Retina (tissue), 1 donor: Measurements from ENCODE around the gene PTCHD1.

Source experiments
- DNase-seq: peaks from one replicate; pipeline ENCODE4 v3.0.0-alpha.2; 2016

PTCHD1 gene

DNA sequence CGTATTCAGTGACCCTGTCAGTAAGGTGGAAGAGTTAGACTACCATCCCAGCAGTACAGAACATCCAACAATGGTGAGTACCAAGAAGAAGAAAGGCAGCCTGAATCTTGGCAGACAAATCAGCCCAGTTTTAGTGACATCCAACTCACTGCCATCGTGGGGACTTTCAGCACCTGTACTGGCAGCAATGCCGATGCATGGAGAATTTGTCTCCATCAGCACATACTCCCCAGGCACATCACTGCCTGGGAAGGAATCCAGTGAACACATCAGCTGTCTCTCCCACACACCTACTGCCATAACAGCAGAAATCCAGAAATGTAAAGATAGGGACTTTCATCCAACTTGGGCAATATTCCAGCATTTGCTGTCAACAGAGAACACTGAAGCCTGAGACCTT is 29.8 kb downstream of the PTCHD1 start:
- no peak for DNase-seq

DNA sequence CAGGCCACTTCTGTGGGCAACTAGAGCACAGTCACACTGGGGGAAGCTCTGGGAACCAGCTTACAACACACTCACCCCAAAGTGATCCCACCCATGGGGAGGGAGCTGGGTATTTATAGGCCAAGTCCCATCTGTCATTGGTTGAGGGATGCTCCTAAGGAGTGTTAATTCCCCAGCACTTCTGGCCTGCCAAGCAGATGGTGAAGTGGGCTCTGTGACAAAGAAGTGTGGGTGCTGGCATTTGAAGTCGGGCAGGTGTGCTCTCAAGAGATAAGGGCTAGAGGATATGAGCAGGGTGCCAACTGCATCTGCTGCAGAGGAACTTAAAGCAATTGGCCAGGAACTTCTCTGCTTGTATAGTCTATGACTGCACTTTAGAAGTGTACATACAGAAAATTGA is 30.9 kb downstream of the PTCHD1 start:
- DNase-seq = no peak

DNA sequence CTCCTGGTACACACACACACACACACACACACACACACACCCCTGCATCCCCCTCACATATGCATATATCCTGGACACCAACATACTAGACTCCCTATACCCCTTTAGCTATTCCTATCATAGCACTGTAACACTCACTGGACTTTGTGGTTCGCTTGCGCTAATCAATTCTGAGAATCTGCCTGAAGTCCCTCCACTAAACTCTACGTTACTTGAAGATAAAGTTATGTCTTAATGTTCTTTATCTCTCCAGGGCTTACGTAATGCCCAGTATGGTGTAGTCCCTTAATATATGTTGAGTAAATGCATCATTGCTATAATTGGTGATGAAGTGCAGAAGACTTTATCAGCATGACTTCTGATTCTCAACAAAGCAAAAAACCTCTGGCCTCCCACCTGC is 32.3 kb downstream of the PTCHD1 start:
- DNase-seq = no peak

DNA sequence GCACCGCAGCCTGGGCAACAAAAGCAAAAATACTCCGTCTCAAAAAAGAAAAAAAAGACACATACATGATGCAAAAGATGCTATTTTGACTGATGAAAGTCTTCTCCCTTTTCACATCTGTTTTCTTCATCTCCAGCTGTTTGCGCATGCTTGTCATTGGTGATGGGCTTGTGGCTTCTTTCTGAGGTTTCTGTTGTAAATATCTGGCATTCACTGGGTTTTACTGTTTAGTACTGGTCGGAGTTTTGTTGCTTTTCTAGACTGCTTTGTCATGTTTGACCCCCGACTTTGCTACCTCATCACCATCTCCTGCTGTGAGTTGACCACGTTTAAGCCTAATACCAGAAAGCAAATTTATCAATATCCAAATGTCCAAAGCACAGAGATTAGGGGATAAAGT is 34.4 kb downstream of the PTCHD1 start:
- no peak for DNase-seq

DNA sequence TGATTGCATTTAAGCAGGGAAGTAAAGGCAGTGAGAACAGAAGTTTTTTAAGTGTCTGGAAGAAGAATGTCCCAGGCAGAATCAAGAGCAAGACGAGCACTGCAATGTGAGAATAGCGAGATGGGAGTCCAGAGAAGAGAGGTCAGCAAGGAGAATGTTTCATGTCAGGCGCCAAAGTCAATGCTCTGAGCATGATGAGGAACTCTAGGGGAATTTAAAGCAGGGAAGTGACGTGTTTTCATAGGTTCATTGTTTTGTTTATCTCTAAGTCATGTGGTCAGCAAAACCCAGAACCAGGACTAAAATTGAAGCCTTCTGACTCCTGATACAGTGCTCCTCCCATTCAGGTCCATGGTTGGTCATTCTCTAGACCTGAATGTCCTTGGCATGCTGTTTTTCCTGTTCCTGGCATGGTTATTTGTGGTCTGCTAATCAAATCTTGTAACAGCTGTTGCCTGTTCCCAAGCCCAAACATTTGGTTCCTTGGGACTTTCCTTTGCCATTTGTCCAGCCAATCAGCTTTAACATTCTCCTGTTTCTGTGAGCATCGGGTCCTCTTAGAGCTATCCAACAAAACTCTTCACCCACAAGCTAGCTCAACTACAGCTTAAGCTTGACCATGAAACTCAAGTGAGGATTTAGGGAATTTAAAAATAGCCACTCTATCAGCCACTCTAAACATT is 37.7 kb downstream of the PTCHD1 start:
- DNase-seq = no peak

DNA sequence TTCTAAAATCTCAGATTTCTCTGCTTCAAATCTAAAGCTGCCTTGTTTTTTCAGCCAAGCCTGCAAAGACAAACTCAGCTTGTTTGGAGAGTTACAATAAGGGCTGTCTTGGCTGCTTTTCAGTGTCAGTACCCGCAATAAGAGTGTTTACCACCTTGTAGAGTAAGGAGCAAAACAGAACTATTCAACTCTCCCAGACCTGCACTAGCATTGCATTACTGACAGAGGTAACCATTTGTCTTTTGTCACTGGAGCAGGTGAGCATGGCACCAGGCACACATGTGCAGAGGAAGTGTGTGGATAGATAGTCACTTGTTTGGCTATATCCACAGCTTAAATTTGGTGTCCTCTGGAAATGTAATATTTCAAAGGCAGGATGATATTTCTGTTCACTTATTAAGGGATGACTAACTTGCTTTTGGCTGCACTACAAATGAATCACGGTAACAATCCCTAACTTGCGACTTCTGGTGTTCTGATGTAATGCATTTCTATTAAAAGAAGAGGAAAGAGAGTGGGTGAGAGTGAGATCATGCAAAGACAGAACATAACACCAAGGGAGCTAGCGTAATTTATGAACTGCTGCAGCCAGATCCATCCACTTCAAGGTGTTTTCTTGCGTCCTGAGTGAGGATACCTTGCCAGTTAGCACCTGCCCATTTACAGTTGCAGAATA is 38.6 kb downstream of the PTCHD1 start:
- DNase-seq = no peak

DNA sequence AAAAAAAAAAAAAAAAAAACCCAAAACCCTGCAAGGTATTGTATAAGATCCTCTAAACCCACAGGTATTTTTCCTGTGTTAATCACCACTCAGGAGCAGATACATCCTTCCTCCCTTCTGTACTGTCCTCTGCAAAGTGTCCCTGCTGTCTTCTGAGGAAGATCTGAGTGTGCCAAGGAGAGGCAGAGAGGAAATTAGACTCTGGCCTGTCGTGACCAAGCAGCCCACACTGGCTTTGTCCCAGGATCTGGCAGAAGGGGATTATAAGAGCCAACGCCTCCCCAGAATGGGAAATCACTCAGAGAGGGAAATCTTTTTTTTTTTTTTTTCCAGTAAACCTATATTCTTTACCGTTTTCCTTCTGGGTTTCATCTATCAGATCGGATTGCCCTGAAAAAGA is 39.6 kb downstream of the PTCHD1 start:
- no peak for DNase-seq

DNA sequence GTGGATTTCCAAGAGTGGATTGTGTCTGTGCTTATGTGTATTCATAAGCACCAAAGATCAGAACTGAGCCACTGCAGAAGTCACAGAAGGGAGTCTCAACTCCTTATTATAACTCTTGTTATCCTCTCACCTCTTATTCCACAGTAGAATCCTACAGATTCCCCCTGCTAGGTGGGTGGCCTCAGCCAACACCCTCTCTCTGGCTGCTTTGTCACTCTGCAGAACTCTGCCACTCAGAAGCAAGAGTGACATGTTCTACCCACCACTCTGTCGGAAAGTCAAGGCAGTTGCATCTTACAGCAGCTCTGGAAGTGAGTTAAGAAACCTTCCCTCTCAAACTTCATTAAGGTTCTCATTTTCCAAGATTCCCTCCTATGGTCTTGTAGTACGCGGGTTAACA is 41.9 kb downstream of the PTCHD1 start:
- DNase-seq = no peak

DNA sequence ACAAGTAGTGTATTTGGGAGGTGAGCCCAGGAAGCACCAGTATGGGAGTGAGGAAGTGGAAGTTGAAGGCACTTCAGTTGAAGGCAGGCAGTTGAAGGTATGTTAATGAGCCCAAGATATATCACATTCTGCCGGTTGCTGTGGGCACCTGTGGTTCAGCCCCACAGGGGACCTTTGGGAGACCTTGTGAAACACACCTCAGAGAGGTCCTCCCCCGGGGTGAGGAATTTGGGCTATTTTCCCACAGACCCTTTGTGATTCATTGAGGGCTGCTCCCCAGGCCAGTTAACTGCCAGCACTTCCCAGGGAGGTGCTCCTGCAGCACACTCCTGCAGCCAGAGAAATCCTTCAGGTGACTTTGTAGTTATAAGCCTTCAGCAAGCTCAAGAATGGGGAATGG is 45.9 kb downstream of the PTCHD1 start:
- DNase-seq = no peak

DNA sequence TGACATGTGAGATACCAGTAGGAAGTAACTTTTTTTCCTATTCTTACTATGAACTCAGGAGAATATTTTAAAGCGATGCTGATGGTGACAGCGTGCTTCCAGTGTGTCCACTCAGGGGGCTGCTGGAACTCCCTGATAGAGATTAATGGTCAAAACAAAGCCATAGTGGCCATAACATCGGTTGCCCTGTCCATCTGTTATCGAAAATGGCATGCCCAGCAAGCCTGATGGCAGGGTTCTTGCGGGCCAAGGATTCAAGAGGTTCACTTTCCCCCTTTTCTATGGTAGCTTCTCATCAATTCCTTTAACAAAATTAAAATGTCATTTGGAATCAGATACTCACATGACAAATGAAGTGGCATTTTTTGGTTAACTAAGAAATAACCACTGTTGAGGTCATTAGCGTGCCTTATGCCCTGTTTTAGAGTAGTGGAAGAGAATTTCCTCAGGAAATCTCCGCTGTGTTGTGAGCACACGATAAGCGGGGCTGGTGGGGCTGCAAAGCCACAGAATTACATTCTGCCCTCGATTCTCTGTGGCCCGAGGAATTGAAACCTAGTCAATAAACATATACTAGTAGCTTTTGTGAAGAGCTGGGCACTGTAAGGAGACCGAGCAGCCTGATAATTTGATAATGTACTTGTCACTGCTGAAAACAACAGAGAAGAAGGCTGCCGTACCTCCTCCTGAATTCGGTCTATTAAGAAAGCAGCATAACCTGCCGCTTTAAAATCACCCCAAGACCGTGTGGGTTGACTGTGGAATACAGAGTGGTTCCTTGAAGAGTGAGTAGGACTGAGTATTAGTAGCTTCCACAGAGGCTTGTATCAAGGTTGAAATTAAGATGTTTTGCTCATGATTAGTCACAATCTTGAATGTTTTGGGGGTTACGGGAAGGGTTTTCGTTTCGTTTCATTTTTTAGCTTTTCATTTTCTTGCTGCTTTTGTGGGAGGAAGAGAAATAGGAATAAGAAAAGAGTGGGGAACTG is 46.7 kb downstream of the PTCHD1 start:
- no peak for DNase-seq

DNA sequence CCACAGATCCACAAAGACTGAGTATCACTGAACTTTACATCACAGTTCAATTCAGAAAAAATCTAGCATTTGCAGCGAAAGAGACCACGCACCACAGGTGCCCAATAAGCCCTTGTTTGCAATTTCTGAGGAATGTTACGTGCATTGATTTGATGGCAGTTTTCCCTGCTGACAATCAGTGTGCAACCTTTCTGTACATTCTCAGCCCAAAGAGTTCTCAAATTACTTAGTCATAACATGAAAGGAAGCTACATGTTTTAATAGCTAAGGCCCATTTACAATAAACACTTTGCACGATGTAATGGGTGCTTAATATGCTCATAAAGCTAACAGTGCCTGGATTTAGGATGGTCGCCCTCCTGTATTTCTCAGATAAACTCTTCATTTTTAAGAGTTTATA is 47.9 kb downstream of the PTCHD1 start:
- DNase-seq = no peak

DNA sequence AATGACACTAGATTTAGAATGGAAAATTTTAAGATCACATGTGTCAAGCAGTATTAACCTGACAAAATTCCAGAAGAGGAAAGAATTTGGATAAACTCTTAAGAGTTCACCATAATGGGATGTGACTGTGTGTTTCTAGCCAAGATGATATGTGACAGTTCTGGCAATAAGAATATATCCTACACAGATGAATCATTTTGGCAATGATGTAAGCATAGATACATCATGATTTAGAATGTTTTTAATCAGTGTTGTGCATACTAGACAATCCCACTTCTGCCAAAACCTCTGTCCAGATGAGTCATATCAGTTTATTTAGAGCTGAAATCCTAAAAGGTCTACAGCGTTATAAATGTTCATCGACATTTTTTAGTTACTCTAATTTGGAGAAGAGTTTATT is 48.8 kb downstream of the PTCHD1 start:
- DNase-seq = no peak

DNA sequence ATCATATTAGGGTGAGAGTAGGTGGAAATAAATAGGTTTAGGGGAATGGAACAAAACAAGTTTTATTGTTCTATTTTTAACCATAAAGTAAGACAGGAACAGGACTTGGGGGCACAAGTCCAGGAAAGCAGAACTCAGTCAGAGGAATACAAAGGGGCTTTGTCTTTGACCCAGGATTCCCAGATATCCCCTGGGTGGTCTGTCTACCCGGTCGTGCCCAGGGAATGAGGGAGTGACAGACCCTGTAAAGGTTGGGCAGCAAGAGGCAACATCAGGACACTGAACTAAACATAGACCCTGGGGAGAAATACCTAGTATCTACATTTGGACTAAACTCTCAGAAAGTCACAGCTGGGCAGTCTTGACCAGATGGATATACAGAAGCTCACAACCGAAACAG is 50.6 kb downstream of the PTCHD1 start:
- no peak for DNase-seq

DNA sequence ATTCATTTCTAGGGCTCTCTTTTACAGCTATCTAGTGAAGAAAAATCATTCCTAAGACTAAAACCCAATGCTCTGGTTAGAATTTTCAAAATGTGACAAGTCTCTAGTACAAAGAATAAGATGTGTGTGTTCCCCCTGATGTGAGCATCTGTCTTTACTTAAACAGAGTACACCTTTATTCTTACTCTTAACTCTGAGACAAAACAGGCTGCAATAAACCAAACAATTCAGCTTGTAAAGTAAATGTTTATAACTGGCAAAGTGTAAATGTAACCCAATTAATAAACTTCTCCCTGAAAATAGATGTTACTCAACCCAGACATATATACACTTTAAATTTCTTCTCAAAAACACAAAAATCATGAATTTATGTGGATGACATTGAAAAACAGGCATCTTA is 51.6 kb downstream of the PTCHD1 start:
- no peak for DNase-seq

DNA sequence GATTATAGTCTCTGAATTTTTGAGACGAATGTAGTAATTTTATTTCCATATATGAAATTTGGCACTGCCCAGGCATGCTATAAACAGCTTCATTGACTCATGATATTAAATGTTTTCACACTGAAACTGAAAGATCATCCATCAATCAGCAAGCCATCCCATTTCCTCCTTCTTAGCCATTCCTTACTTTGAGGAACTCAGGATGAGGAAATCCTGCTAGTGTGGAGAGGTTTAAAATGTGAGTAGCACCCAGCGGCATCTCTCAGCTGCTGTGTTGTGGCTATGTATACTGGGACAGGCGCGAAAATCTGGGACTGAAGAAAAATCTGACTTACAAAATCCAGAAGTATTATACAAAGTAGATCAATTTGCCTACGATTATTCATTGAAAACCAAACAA is 52.1 kb downstream of the PTCHD1 start:
- DNase-seq = no peak

DNA sequence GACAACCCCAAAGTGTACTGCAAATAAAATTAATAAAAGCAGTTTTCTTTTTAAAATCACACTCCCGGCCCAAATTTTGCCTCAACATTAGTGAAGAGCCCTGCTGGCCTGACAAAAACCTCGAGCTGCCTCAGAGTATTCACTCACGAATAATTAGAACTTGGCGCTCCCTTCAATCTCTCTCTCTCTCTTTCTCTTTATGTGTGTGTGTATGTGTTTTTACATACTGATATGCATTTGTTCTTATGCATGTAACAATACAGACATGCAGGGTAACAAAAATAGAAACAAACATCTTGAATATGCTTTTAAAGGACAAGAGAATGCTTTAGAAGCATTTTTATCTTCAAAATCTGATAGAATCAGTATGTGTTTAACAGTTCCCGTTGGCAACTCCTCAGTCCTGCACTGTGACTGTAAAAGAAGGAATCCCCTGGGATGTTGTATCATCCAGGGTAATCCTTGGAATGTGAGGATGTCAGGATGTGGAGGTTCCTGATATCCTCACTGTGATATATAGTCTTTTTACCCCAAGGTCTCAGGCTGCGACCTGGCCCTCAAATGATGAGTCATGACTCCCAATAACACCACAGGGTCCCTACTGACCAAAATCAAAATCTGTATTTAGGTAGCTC is 53.0 kb downstream of the PTCHD1 start:
- DNase-seq = no peak

DNA sequence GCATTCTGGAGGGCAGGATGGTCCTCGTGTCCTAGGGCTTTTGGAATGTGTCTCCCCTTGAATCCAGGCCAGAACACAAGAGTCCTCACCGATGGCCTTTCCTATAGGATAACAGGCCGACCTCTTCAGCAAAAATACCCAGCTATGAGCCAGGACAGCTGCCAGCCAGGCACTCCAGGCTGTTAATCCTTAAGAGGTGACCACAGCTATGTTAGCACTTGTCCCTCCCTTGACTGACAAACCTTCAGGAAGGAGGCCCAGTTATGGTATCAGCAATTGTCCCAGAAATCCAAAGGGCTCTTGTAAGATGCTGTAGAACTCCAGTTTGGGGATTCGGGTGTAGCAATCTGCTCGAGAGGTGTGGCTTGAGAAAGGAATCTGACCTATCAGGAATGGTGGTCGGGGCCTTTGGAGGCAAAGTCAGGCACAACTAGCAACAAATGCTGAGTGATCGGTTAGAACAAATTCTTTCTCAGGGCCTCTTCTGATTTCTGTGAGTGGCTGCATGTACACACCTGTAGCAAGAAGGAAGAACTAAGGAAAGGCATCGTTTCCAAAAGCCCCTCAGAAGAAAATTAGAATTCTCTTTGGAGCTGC is 54.6 kb downstream of the PTCHD1 start:
- no peak for DNase-seq

DNA sequence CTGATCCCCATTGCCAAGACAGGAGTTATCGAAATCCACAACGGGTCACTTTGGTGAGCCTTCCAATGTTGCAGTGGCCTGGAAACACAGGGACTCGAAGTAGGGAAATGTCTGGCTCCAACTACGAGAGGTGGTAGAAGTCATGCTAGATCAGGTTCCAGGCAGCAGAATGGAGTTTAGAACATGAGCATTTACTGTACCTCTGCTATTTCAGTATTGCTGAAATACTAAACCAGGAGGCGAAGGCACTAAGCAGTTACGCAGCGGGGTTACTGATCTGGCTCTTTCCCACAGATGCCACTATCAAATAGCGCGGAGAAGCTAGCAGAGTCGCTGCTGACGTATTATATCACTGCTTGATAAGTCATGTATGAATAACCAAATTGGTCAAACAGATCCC is 56.3 kb downstream of the PTCHD1 start:
- no peak for DNase-seq

DNA sequence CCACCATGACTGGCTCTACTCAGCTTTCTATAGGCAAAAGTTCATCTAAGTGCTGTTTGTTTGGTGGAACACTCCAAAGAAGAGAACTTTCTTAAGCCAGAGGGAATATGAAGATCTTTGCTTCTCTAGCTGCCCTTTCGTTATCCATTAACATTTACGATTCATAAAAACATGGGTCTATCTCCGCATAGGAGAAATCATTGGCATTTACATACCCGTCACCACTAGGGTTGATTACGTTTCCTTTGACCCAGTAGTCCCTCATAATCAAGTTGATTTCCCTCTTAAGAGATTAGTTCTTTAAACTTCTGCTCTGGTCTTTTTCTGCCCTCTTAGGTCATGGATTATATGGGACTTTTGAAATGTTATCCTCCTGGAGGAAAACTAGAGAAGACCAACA is 57.5 kb downstream of the PTCHD1 start:
- no peak for DNase-seq

DNA sequence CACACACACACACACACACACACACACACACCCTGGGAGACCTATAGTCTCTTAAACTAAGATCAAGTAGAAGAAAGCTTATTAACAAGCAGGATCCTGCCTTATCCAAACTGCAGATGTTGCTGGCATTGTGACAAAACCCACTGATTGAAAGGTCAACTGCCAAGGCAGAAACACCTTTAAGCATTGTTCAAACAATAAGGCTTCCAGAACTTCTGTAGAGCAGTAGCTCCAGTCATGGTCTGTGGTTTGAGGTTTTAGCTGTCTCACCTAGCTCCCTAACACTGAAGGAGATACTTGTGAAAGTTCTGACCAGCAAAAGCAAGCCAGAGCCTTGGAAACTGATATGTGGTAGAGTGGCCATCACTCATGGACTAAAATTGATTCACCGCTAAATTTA is 59.8 kb downstream of the PTCHD1 start:
- DNase-seq = no peak

DNA sequence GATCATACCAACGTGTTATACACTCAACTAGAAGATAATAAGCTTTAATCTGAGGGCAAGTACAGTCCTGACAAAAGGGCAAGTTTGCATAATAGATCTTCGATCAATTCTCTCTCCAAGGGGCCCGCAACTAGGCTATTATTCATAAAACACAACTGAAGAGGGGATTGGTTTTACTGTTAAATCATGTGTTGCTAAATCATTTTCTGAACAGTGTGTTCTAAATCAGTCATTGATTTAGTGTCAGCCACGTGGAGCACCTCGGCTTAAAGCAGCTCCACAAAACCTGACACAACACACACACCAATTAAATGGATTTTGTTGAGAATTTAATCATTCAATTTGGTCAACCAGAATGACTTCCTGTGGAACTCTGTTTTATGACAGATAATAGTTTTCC is 61.6 kb downstream of the PTCHD1 start:
- peak; percentile 3 for DNase-seq

DNA sequence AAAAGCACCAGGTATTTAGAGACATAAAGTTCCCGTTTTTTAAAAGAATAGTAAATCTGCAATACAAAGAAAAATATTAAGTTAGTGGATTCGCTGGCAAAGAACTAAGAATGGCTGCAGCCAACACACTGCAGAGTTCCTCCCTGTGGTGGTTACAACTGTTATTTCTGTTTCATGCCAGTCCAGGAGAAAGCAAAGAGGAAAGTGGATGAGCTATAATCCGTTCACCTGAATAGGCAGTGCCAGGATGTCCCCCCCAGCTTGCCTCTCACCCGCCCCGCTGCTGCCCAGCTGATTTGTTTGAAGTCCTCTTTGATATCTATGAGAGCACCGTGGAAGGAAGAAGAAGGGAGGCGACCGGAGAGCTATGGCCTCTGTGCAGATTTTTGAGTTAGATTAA is 63.9 kb downstream of the PTCHD1 start:
- no peak for DNase-seq

DNA sequence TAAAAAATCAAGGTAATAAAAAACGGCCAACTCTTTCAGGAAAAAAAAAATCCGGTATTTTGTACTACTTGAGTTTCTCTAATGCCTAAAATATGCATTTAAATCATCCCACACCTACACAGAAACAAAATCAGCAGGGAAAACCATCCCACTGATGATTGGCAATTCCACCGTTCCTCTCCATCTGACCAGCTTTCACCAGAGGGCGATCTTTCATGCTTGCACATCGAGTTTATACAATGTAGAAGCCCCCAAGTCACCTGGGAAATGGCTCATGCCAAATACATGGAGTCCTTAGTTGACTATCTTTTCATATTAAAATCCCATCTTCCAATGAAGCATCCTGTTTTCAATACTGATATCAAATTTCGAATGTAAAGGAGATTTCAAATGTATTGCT is 69.2 kb downstream of the PTCHD1 start:
- DNase-seq = no peak
